Measurements from ENCODE around the gene MRPS34.

Gene MRPS34

DNA sequence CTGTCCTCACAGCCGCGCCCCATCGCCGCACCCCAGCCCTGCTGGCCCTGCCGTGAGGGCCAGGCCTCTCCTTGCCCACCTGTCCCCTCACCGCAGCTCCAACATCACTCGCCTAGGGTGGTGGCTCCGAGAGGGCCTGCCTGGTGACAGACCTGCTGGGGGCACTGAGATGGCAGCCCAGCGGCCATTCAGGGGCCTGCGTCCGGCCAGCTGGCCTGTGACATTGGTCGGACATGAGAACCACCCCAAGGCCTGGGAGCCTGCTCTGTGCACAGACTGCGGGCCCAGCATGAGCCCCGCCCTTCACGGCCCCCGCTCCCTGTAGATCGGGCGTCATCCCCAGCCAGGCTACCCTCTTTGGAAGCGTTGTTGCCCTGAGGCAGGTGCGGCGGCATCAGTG is 13.4 kb downstream of the MRPS34 start:
- DNase-seq (ENCODE audit: extremely low read depth, insufficient read length) = no peak
- TF ChIP-seq, protein P1, sequence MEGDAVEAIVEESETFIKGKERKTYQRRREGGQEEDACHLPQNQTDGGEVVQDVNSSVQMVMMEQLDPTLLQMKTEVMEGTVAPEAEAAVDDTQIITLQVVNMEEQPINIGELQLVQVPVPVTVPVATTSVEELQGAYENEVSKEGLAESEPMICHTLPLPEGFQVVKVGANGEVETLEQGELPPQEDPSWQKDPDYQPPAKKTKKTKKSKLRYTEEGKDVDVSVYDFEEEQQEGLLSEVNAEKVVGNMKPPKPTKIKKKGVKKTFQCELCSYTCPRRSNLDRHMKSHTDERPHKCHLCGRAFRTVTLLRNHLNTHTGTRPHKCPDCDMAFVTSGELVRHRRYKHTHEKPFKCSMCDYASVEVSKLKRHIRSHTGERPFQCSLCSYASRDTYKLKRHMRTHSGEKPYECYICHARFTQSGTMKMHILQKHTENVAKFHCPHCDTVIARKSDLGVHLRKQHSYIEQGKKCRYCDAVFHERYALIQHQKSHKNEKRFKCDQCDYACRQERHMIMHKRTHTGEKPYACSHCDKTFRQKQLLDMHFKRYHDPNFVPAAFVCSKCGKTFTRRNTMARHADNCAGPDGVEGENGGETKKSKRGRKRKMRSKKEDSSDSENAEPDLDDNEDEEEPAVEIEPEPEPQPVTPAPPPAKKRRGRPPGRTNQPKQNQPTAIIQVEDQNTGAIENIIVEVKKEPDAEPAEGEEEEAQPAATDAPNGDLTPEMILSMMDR (IDR thresholded peaks at IDR 0.05; ENCODE audit: insufficient read depth, low read length, poor library complexity, severe bottlenecking) = no peak
- peaks cover 32% of the 10 kb centered on the region for H3K36me3 ChIP-seq (ENCODE audit: control insufficient read depth, insufficient read depth, low read length)
- no peaks in the 10 kb centered on the region for H3K27me3 ChIP-seq (replicated peaks; ENCODE audit: control insufficient read depth, insufficient read depth, low read length)
- H3K4me3 ChIP-seq (replicated peaks; ENCODE audit: low read depth, low read length) = no peak overlapping the region

DNA sequence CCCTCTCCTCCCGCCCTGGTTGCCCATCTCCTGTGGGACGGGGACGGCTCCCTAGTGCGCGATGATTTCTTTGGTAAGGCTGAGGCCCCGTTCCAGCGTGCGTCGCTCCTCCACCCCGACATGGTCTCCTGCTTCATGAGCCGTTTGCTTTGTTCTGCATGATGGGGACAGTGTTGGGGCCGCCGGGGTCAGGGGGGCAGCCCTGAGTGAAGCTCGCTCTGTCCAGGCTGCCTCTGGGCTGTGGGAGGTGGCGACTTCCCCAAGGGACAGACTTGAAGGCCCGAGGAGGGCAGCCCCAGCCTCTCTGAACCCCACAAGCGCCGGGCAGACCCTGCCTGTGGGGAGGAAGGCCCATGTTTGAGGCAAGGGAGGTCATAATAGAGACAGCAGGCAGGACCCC is 14.0 kb downstream of the MRPS34 start:
- Histone ChIP-seq H3K36me3 (ENCODE audit: control insufficient read depth, insufficient read depth, low read length) (peaks cover 28% of the 10 kb centered on the region), H3K27me3 (replicated peaks; ENCODE audit: control insufficient read depth, insufficient read depth, low read length) (no peaks in the 10 kb centered on the region), H3K4me3 (replicated peaks; ENCODE audit: low read depth, low read length) (no peak overlapping the region)
- DNase-seq (ENCODE audit: extremely low read depth, insufficient read length) = no peak
- TF ChIP-seq, protein P1 (IDR thresholded peaks at IDR 0.05; ENCODE audit: insufficient read depth, low read length, poor library complexity, severe bottlenecking) = no peak

DNA sequence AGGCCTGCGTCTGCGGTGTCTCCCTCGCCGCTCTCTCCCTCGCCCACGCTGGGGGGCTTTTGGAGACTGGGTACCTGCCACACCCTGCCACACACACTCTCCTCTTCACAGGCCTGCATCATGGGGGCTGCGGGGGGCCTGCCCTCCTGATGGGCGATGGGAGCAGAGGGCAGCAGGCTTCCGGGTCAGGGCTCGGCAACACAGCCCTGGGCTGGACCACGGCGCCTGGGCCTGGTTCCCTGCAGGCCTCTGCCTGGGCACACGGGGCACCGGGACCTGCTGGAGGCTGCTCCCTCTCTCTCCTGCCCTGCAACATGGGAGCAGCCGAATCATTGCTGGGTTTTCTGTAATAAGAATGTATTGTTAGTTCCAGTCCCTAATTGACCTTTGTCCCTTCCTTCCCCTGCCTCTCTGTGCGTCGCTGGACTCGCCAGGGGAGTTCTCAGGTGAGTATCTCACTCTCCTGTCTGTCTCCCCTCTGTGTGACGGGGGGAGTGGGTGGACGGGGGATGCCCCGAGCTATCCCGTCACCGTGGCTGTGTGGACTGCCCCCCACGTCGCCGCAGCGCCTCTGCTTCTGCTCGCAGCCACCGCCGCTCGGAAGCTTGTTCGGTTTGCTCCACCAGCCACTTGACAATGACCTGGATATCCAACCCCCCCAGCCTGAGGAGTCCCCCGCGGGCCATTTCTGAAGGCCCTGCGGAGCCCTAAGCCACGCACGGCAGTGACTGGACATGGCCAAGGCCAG is 15.0 kb downstream of the MRPS34 start:
- Histone ChIP-seq H3K36me3 (ENCODE audit: control insufficient read depth, insufficient read depth, low read length) (peaks cover 24% of the 10 kb centered on the region), H3K4me3 (replicated peaks; ENCODE audit: low read depth, low read length) (no peak overlapping the region), H3K27me3 (replicated peaks; ENCODE audit: control insufficient read depth, insufficient read depth, low read length) (no peaks in the 10 kb centered on the region)
- DNase-seq (ENCODE audit: extremely low read depth, insufficient read length) = no peak
- TF ChIP-seq, protein P1 (IDR thresholded peaks at IDR 0.05; ENCODE audit: insufficient read depth, low read length, poor library complexity, severe bottlenecking) = no peak

DNA sequence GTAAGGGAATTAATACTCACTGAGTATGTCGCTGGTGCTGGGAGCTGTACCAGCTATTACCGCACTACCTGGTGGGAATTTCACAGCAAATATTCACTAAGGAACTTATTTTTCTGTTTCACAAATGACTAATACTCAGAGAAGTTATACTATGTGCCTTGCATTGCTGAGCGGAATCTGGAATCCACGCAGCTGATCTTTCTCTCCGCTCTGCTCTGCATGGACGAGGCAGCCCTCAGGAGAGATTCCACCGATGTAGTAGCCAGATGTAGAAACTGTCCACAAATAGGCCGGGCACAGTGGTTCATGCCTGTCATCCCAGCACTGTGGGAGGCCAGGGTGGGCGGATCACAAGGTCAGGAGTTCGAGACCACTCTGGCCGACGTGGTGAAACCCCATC is 18.7 kb downstream of the MRPS34 start:
- H3K27me3 ChIP-seq (replicated peaks; ENCODE audit: control insufficient read depth, insufficient read depth, low read length) = no peaks in the 10 kb centered on the region
- TF ChIP-seq, protein P1 (IDR thresholded peaks at IDR 0.05; ENCODE audit: insufficient read depth, low read length, poor library complexity, severe bottlenecking) = no peak
- H3K4me3 ChIP-seq (replicated peaks; ENCODE audit: low read depth, low read length) = no peak overlapping the region
- peaks cover 20% of the 10 kb centered on the region for H3K36me3 ChIP-seq (ENCODE audit: control insufficient read depth, insufficient read depth, low read length)
- no peak for DNase-seq (ENCODE audit: extremely low read depth, insufficient read length)

DNA sequence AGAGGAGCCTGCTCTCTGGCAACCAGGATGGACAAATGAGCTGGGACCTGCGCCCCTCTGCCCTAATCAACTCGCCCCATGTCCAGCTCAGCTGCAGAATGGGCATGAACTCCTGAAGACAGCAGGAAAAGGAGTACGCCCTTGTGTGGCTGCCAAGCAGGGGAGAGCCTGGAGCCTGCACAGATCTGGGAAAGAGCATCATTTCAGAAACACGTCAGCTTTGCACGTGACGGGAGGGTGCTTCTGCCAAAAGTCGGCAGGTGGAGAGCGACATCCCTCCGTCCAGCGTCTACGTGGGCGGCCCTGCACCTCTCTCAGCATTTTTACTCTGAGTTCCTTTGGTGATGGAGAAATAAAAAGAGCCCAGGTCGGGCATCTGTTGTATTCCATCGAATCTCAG is 20.1 kb downstream of the MRPS34 start:
- no peak for DNase-seq (ENCODE audit: extremely low read depth, insufficient read length)
- Histone ChIP-seq H3K4me3 (replicated peaks; ENCODE audit: low read depth, low read length) (no peak overlapping the region), H3K27me3 (replicated peaks; ENCODE audit: control insufficient read depth, insufficient read depth, low read length) (no peaks in the 10 kb centered on the region), H3K36me3 (ENCODE audit: control insufficient read depth, insufficient read depth, low read length) (peaks cover 28% of the 10 kb centered on the region)
- TF ChIP-seq, protein P1 (IDR thresholded peaks at IDR 0.05; ENCODE audit: insufficient read depth, low read length, poor library complexity, severe bottlenecking) = no peak

Measured in GM06990 (cell line).